ENCODE data around the gene ZMAT5.

ZMAT5 gene

GRCh38 chr22:29704528-29705285 lies 62.1 kb downstream of the ZMAT5 start:
- DNase-seq = no peak

- DNase-seq = no peak
Measured at GRCh38 chr22:29703569-29704195, 63.1 kb downstream of the ZMAT5 start.

GRCh38 chr22:29702931-29703501 lies 63.8 kb downstream of the ZMAT5 start:
- no peak for DNase-seq

- DNase-seq = no peak
Measured at GRCh38 chr22:29702000-29702930, 64.5 kb downstream of the ZMAT5 start.

GRCh38 chr22:29701155-29701999 lies 65.4 kb downstream of the ZMAT5 start:
- no peak for DNase-seq

- no peak for DNase-seq
Measured at GRCh38 chr22:29700900-29701154, 66.0 kb downstream of the ZMAT5 start.

- DNase-seq = no peak
Measured at GRCh38 chr22:29700206-29700899, 66.5 kb downstream of the ZMAT5 start.

- DNase-seq = no peak
Measured at GRCh38 chr22:29697853-29698598, 68.8 kb downstream of the ZMAT5 start.

GRCh38 chr22:29695129-29695926 lies 71.5 kb downstream of the ZMAT5 start:
- no peak for DNase-seq

GRCh38 chr22:29693671-29694070 lies 73.1 kb downstream of the ZMAT5 start:
- DNase-seq = no peak

GRCh38 chr22:29693161-29693560 lies 73.6 kb downstream of the ZMAT5 start:
- no peak for DNase-seq

- no peak for DNase-seq
Measured at GRCh38 chr22:29692327-29692640, 74.5 kb downstream of the ZMAT5 start.

- DNase-seq = no peak
Measured at GRCh38 chr22:29691636-29692326, 75.0 kb downstream of the ZMAT5 start.

- DNase-seq = no peak
Measured at GRCh38 chr22:29690476-29690875, 76.3 kb downstream of the ZMAT5 start.

- DNase-seq = no peak
Measured at GRCh38 chr22:29689880-29690213, 77.0 kb downstream of the ZMAT5 start.

GRCh38 chr22:29689206-29689879 lies 77.5 kb downstream of the ZMAT5 start:
- no peak for DNase-seq

- no peak for DNase-seq
Measured at GRCh38 chr22:29684244-29684643, 82.6 kb downstream of the ZMAT5 start.

- DNase-seq = no peak
Measured at GRCh38 chr22:29683536-29683935, 83.3 kb downstream of the ZMAT5 start.
